HEK293T (cell line): ENCODE data around the gene SRGAP1.

Experiments
- ARNT ChIP-seq: fragments of 450-650 bp; IDR thresholded peaks from 2 replicates; pipeline ENCODE4 v1.6.1; 2017; ENCODE audit warnings: mild to moderate bottlenecking
- BHLHE40 ChIP-seq: fragments of 450-650 bp; IDR thresholded peaks from 2 replicates; pipeline ENCODE4 v1.6.1; 2016; ENCODE audit warnings: mild to moderate bottlenecking, moderate library complexity, borderline replicate concordance
- CTBP1 ChIP-seq: fragments of 450-650 bp; IDR thresholded peaks from 2 replicates; pipeline ENCODE4 v1.6.1; 2016; ENCODE audit warnings: borderline replicate concordance
- ELF4 ChIP-seq: fragments of 450-650 bp; IDR thresholded peaks from 2 replicates; pipeline ENCODE4 v1.6.1; 2017; ENCODE audit warnings: antibody characterized with exemption
- FOXA1 ChIP-seq: fragments of 450-650 bp; IDR thresholded peaks from 2 replicates; pipeline ENCODE4 v1.6.1; 2016; ENCODE audit warnings: mild to moderate bottlenecking
- FOXK2 ChIP-seq: fragments of 450-650 bp; IDR thresholded peaks from 2 replicates; pipeline ENCODE4 v1.6.1; 2016; ENCODE audit warnings: mild to moderate bottlenecking
- FOXM1 ChIP-seq: fragments of 450-650 bp; IDR thresholded peaks from 2 replicates; pipeline ENCODE4 v1.6.1; 2017; ENCODE audit warnings: mild to moderate bottlenecking, borderline replicate concordance
- LEF1 ChIP-seq: fragments of 450-650 bp; IDR thresholded peaks from 2 replicates; pipeline ENCODE4 v1.6.1; 2017; ENCODE audit warnings: mild to moderate bottlenecking, borderline replicate concordance
- NFRKB ChIP-seq: fragments of 450-650 bp; IDR thresholded peaks from 2 replicates; pipeline ENCODE4 v1.6.1; 2016; ENCODE audit warnings: mild to moderate bottlenecking, moderate library complexity
- PKNOX1 ChIP-seq: fragments of 450-650 bp; IDR thresholded peaks from 2 replicates; pipeline ENCODE4 v1.6.1; 2016
- SP1 ChIP-seq: fragments of 450-650 bp; IDR thresholded peaks from 2 replicates; pipeline ENCODE4 v1.6.1; 2017
- SUZ12 ChIP-seq: fragments of 450-650 bp; IDR thresholded peaks from 2 replicates; pipeline ENCODE4 v1.6.1; 2016; ENCODE audit warnings: mild to moderate bottlenecking
- TARDBP ChIP-seq: fragments of 450-650 bp; IDR thresholded peaks from 2 replicates; pipeline ENCODE4 v1.6.1; 2016
- ZNF384 ChIP-seq: fragments of 450-650 bp; IDR thresholded peaks from 2 replicates; pipeline ENCODE4 v1.6.1; 2016

GRCh38 chr12:63888908-63889635, 44.6 kb downstream of the SRGAP1 start:
- no peak for TF ChIP-seq FOXK2
- TF ChIP-seq ARNT, result no peak
- TF ChIP-seq BHLHE40, result no peak
- no peak for TF ChIP-seq ZNF384
- no peak for TF ChIP-seq PKNOX1
- TF ChIP-seq FOXA1, result no peak
- no peak for TF ChIP-seq SUZ12
- TF ChIP-seq FOXM1, result no peak
- no peak for TF ChIP-seq NFRKB
- TF ChIP-seq LEF1, result no peak
- TF ChIP-seq SP1, result no peak
- no peak for TF ChIP-seq TARDBP
- no peak for TF ChIP-seq ELF4
- TF ChIP-seq CTBP1, result no peak
